Activated CD8-positive, alpha-beta memory T cell treated with anti-CD3 and anti-CD28 coated beads for 36 hours (primary cell): Measurements from ENCODE around the gene PCTP. TPM values are rescaled to one million over a fixed set of nuclear protein-coding genes. Genes with fewer than 3 reads are reported as not detected.

ENCODE experiments used
- CTCF ChIA-PET: fragments of 350-600 bp; sonication (Branson Sonifier 250); formaldehyde crosslinking; loops from one replicate; lab custom pipeline; 2021; ENCODE audit warnings: antibody characterized with exemption; lab: Charles Lee
- POLR2A ChIA-PET: fragments of 350-600 bp; sonication (Branson Sonifier 250); formaldehyde crosslinking; loops from one replicate; lab custom pipeline; 2021; ENCODE audit warnings: antibody characterized with exemption; lab: Charles Lee
- total RNA-seq, 2 experiments: library from RNA; stranded (reverse); gene quantifications; one replicate each; pipeline ENCODE4 v1.2.3, GENCODE V29; 2021

The PCTP gene
- 1 to 10 TPM; 8.3 to 9.2 TPM for total RNA-seq

DNA sequence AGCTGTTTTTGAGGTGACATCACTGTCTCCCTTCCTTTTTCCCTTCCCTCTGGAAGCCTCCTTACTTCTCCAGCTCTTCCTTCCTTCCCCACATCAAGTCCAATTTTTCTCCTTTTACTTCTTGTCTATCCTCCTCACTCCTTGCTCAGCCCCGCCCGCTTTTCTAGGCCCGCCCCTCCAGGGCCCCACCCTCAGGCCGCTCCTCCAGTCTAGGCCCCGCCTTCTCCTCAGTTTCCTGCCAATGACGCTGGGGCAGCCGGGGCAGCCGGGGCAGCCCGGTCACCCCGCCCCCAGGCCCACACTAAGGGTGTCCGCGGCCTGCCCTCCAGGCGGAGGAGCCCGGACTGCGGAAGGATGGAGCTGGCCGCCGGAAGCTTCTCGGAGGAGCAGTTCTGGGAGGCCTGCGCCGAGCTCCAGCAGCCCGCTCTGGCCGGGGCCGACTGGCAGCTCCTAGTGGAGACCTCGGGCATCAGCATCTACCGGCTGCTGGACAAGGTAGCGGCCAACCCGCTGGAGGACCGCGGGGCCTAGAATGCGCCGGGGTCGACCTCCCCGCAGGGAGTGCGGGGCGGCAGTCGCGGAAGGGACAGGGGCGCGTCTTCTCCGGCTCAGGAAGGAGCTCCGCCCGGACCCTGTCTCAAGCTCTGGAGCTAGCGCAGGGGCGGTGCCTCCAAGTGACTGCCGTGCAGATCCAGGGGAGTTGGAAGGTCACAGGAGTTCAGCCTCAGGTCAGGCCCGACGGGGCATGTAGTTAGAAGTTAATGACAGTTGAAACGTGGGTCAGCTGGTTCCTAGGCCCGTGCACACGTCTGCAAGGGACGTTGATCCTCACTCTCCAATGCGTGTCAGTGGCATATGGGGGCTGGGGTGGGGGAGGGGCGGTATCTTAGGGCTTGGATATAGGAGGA lies at the start of gene PCTP:
PCTP (plus strand) TSS at position 302 of the 908 bp plus-strand sequence; CDS start at position 355, 53 bp downstream.
- POLR2A ChIA-PET: interaction anchor here (0.6 to 1.2 kb wide), 3 partner anchors 9 to 827 kb away, joined by 3 to 4 read pairs (median 4); no protein-coding TSS in a partner anchor
- CTCF ChIA-PET: no interaction called here

DNA sequence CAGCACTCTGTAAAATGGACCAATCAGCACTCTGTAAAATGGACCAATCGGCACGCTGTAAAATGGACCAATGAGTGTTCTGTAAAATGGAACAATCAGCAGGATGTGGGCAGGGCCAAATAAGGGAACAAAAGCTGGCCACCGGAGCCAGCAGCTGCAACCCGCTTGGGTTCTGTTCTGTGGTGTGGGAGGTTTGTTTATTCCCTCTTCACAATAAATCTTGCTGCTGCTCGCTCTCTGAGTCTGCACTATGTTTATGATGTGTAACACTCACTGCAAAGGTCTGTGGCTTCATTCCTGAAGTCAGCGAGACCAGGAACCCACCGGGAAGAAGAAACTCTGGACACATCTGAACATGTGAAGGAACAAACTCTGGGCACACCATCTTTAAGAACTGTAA lies 48.7 kb upstream of the PCTP start:
- POLR2A ChIA-PET: no interaction called here
- CTCF ChIA-PET: interaction anchor here (0.6 kb wide), 1 partner anchor 425 kb away, joined by 3 read pairs; no protein-coding TSS in a partner anchor

DNA sequence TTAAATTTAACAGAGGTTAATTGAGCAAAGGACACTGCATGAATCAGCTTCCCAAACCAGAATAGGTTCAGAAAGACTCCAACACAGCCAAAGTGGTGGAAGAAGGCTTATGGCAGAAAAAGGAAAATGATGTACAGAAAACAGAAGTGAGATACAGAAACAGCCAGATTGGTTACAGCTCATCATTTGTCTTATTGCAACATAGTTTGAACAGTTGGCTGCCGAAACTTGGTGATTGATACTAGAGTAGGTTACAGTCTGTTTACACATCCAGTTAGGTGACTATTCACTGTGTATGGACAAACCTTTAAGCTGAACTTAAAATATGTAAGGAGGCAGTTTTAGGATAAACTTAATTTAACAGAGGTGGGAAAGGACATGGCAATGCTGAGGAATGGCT lies 46.5 kb upstream of the PCTP start:
- POLR2A ChIA-PET: no interaction called here
- CTCF ChIA-PET: no interaction called here

DNA sequence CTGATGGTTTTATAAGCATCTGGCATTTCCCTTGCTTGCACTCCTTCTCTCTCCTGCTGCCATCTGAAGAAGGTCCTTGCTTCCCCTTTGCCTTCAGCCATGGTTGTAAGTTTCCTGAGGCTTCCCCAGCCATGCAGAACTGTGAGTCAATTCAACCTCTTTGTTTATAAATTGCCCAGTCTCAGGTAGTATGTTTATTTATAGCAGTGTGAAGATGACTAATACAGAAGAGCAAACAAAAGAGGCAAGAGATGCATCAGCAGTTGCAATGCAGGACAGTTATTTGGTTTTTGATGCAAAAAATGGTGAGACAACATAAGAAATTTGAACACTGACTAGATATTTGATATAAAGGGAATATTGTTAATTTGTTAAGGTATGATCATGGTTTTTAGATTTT lies 45.0 kb upstream of the PCTP start:
- CTCF ChIA-PET: no interaction called here
- POLR2A ChIA-PET: no interaction called here

DNA sequence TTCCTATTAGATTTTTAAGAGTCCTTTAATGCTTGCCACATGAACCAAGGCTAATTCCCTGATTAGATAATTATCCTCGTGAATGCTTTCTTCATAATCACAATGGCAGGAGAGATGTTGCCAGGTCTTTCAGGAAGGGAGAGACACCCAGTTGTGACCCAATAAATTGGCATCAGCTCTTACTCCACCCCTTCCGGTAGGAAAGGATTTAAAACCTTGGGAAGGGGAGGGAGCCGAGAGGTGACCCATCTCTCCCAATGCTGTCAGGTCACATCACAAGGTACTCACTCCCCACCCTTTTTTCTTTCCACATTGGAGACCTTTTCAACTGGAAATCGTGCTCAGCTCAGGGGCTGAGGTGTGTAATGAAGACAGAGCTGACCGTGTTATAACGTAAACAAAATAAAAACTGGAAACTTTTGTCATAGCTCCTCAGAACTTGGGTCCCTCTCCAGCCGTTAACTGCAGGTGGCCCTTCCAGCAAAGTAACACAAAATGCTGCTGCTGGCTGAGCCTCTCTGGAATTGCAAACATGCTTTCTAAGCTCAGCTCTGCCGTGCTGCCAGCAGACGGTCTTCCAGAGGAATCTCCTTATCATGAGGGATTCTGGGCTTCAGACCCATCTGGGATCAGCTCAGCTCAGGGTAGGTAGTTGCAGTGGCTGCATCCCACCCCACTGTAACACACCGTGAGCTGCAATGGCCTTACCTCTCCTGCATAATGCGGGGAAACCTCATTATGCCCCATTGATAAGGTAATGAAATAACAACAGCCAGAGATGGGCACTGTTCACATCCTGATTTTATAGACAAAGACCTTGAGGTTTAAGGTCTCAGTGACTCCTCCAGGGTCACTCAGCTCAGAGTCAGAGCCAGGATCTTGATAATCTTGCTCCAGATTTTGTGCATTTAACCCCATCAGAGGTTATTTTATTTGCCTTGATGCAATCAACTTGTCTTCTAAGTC lies 43.8 kb upstream of the PCTP start:
- ChIA-PET POLR2A (no interaction called here), CTCF (interaction anchor here (0.8 kb wide), 1 partner anchor 27 kb away, joined by 3 read pairs; no protein-coding TSS in a partner anchor)

DNA sequence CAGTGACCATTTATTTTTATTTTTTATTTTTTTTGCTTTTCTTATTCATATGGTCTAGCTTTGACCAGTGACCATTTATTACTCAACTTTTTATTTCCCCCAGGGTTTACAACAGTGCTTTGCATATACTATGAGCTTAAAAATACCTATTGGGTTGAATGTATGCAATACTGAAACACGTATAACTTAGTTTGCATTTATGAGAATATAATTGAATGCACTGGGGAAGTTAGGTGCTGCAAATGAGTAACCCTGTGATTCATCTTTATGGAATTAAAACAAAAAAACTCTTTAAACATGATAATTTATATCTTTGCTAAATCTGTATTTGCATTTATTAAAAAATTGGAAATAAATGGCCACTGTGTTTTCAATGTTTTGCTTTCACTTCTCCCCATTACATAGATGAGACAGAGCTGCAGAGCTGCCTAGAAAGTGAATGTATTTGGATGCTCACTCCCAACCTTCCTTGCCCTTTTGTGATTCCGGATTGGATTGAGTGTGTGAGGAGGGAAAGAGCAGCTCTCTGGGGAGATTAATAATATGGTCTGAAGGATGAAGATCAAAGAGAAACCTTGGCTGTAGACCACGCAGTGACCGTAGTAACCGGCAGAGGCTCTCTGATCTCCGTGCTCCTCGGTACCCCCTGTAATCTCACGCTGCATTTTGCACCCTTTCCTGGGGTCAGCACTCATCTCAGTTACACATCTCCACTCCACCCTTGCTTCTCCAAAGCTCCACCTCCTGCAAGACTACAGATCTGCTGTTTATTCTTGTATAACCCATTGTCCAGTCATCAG lies 42.5 kb upstream of the PCTP start:
- ChIA-PET POLR2A (no interaction called here), CTCF (interaction anchor here (1.1 kb wide), 1 partner anchor 10 kb away, joined by 3 read pairs; no protein-coding TSS in a partner anchor)

DNA sequence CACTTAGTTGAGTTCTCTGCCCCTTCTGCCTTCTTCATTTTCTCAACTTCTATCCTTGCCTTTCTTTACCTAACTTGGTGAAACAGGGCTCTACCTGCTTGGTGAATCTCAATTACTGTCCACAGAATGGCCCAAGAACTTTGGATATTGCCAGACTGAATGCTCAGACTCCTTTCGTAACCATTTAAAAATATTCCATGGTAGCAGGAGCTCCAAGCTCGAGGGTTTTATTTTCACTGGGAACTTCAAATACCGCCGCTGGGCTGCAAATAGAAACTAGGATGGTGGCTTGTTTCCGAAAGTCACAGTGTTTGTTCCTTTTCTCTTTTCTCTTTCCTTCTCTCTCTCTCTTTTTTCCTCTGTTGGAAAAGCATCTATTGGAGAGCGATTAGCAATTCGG lies 41.4 kb upstream of the PCTP start:
- POLR2A ChIA-PET: no interaction called here
- CTCF ChIA-PET: interaction anchor here (1.1 kb wide), 1 partner anchor 9 kb away, joined by 3 read pairs; no protein-coding TSS in a partner anchor

DNA sequence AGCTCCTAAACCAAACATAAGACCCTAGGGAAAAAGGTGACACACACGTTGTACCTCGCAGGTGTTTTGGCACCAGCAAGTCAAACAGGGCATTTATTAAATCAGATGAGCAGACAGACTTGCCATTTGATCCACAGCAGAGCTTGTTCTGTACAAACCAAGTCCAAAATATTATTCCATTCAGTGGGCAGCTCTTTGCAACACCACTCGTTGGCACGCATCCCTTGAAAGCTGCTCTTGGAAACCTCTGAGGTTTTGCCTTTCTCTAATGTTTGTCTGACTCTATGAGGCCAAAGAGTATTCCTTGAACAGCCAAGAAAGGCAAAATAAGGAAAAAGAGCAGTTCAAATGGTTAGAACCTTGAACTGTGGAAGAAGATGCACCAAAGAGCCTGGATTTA lies 40.9 kb upstream of the PCTP start:
- CTCF ChIA-PET: no interaction called here
- POLR2A ChIA-PET: no interaction called here

DNA sequence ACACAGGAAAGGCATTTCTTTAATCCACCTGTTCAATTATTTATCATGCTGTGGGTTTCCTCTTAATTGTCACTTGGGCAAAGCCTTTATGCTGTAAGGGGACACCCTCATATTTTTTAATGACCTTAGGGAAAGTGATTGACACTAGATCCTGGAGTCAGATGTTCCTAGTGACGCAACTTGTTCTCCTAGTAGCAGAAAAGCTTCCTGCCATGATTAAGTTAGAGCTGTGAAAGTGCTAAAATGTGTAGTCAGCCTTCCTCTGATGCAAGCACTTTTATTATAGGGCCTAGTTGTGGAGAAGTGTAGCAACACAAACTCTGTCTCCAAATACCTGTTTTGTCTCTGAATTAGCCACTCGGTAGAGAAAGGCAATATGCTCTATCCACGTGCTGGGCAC lies 40.4 kb upstream of the PCTP start:
- ChIA-PET CTCF (no interaction called here), POLR2A (no interaction called here)

DNA sequence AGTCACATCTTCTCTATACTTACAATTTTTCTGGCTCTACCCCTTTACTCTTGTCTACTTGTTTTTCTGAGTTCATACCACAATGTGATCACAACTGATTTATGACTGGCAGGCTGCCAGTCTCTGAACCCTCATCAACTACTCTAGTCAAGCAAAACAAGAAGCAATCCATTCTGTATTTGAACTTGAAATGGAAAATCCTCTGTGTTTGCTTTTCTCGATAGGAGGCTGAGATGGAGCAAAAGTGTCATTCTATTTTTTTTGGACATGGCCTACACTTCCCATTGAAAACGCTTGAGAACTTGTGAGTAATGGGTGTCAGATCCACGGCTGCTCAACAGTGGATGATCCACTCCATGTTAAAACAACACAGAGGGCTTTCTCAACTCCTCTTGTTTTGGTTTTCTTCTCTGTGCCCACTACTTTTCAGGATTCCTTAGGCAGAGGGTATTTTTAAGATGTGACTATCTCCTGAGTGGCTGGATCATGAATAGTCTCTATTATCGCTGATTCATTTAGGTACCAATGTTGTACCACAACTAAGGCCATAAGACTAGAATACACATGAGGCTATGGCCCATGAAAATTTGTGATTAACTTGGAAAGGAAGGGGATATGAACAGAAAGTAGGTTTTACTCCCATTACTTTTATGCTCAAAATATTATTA lies 39.9 kb upstream of the PCTP start:
- ChIA-PET POLR2A (no interaction called here), CTCF (no interaction called here)

DNA sequence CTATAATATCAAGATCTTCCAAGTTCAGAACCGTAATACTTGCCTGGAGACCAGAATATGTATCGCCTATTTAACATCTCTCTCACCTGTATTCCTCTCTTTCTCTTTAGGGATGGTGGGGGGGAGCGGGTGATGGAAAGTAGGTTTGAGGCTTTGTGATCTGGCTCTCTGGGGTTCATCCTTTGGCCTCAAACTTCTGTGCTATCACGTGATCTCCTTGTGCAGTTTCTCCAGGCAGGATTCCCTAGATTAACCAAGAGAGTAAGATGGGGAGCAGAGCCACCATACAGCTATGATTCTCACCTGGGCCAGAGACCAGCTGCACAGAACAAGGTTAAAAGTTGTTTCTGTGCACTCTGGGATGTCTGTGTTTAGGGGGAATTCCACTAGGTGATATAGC lies 33.4 kb upstream of the PCTP start:
- CTCF ChIA-PET: interaction anchor here (1.2 to 1.5 kb wide), 2 partner anchors 10 to 191 kb away, joined by 4 to 10 read pairs; no protein-coding TSS in a partner anchor
- POLR2A ChIA-PET: no interaction called here

DNA sequence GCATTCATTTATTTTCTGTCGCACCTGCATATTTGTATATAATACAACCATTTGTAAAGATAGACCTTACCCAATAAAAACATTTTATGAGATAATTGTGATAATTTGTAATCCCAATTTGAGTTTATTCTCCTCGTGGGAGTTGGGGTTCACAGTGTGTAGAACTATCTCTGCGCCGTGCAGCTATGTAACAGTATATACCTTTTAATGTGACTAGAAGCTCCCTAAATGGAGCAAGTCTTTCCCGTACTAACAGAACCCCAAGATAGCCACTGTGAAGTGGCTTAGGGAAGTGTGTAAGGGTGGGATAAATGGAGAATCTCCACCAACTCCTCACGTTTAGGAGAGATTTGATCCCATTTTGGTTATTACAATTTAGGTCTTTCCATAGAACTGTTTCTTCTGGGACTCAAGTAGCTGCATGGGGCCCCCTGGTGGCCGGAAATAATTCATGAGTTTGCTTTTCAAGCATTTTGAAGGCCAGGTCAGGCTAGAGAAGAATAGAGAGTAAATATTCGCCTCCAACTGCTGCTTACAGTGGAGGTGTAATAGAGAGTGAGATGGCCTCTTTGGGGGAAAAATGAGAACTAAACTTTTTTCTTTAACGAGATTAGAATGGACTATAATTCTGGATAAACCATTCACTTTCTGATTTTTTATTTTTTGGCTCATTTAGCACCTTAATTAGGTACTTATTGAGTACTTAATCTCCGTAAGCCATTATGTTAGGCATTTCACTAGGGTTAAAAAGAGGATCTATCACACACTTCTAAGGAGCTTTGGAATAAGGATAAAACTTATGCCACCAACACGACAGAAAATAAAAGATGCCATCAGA lies 32.7 kb upstream of the PCTP start:
- POLR2A ChIA-PET: no interaction called here
- CTCF ChIA-PET: interaction anchor here (1.0 to 1.5 kb wide), 4 partner anchors 9 to 191 kb away, joined by 3 to 10 read pairs (median 4); no protein-coding TSS in a partner anchor

DNA sequence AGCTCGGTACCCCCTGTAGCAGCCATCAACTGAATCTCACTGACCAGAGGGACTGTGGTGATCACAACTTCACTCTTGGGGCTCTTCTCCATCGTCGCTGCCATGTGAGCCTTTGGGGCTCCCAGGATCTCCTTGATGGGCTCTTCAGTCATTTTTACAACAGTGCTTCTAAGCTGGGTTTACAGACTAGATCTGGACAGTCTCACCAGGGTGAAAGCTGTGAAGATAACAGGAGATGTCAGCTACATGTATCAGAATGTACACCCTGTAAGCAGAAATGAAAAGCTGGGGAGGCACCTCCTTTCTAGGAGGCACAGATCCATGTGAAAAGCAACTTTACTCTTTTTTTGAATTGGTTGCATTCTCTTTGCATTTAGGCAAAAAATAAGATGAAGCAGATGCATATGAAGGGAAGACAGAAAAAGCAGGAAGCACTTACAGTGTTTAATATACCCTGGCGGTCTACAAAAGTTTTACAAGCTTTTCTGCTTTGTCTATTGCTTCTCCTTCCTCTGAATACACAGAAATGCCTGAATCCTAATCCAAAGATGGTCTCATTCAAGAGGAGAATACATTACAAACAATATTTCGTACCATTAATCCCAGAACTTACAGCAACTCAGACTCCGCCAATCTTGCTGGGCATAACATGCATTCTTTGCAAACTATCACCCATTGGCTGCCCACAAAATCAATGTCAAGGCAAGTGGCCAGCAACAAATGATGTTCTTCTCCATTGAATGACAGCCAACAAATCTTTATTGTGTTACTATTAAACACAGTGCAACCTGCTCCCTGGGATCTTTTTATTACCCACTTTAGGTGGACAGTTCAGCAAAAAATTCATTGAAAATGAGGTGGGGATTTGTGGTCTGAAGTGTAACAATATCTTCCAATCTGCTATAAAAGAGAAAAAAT lies 29.7 kb upstream of the PCTP start:
- POLR2A ChIA-PET: no interaction called here
- CTCF ChIA-PET: interaction anchor here (0.7 to 1.7 kb wide), 3 partner anchors 14 to 194 kb away, joined by 3 to 6 read pairs (median 4); no protein-coding TSS in a partner anchor

DNA sequence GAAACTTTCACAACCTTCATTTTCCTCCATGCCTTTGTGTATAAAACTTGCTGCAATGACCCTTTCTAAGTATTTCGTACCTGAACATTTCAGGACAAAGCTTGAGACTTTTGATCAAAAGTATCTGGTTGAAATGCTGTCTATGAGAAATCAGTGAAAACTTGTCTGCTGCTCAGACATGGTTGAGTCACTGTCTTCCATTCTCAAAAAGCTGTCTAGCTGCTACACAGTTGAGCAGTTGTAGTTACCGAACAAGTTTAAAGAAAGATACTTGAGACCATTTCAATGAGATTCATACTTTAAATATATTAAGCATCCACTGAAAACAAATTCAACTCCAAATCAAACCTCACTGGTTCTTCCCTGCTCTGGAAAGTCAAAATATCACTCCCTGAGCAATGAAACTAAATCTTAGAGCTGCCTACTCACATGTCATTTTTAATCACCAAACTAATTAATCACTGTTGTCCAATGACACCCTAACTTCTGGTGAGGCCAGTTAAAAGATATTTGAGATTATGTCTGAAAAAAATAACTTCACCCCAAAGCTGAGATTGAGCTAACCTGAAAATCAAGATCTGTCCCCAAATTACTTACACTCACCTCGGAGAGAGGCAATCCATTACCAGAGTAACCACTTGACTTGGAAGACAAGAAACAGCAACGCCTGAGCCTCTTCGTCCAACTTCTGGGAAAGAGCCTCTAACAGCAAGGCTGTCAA lies 28.7 kb upstream of the PCTP start:
- ChIA-PET CTCF (interaction anchor here (1.7 to 2.5 kb wide), 2 partner anchors 13 to 196 kb away, joined by 6 to 7 read pairs; no protein-coding TSS in a partner anchor), POLR2A (no interaction called here)

DNA sequence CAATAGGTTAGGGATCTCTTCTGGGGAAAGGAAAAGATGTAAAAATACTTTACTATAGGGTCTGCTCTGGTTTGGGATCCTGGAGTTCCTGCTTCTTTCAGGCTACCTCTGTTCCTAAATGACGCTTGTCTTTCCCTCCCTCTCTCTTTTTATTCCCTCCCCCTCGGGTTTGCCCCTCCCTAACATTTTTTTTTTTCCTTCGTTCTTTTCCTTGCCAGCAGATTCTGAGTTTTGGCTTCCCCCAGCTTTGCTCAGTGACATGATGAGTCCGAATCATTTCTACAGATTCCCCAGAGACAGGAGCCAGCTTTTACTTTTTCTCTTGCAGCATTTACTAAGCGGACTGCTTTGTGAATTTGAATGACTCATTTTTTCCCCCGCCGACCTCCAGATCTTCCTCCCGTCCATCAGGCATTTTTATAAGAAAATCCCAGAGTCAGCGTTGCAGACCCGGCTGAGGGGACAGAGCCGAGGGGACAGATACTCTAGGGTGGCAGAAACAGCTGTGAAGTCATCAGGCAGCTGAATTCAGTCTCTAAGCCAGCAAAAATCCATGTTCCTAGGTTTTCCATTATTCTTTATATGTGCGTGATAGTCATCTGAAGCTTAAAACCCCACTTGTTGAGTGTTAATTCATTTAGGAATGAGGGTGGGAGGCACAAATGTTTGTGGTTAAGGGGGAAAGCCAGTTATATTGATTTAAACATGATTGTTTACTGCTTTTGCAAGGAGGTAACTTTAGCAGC lies 27.9 kb upstream of the PCTP start, which contains the start of gene TMEM100:
TMEM100 (minus strand) TSS at position 123 of the 746 bp plus-strand sequence. CDS start 1,794 bp downstream, outside the sequence.
- POLR2A ChIA-PET: no interaction called here
- CTCF ChIA-PET: interaction anchor here (2.5 kb wide), 1 partner anchor 196 kb away, joined by 7 read pairs; no protein-coding TSS in a partner anchor
